Osteocyte (in vitro differentiated cells): Measurements from ENCODE around the gene INSL3. TPM values are rescaled to one million over a fixed set of nuclear protein-coding genes. Genes with fewer than 3 reads are reported as not detected.

ENCODE experiments used
- DNase-seq: peaks from one replicate; pipeline ENCODE4 v3.0.0; 2021; ENCODE audit warnings: mixed read lengths; ENCODE audit not compliant: unreplicated experiment; ENCODE audit errors: extremely low spot score
- H3K27ac Mint-ChIP-seq: one replicate; pipeline ENCODE4 v1.8.0; 2021; ENCODE audit warnings: mild to moderate bottlenecking, mixed read lengths; ENCODE audit not compliant: unreplicated experiment
- H3K27me3 Mint-ChIP-seq: one replicate; pipeline ENCODE4 v1.8.0; 2021; ENCODE audit warnings: mixed read lengths; ENCODE audit not compliant: unreplicated experiment
- H3K36me3 Mint-ChIP-seq: one replicate; pipeline ENCODE4 v1.8.0; 2021; ENCODE audit warnings: mixed read lengths; ENCODE audit not compliant: unreplicated experiment
- H3K4me1 Mint-ChIP-seq: one replicate; pipeline ENCODE4 v1.8.0; 2021; ENCODE audit warnings: mixed read lengths; ENCODE audit not compliant: unreplicated experiment
- H3K4me3 Mint-ChIP-seq: one replicate; pipeline ENCODE4 v1.8.0; 2021; ENCODE audit warnings: mild to moderate bottlenecking, moderate library complexity, mixed read lengths; ENCODE audit not compliant: unreplicated experiment
- H3K9me3 Mint-ChIP-seq: one replicate; pipeline ENCODE4 v1.8.0; 2021; ENCODE audit warnings: mixed read lengths; ENCODE audit not compliant: unreplicated experiment
- CTCF ChIP-seq: fragments of 200-600 bp; sonication (generic); IDR thresholded peaks from 2 replicates; pipeline ENCODE4 v1.5.0; 2021; ENCODE audit warnings: antibody characterized with exemption, mild to moderate bottlenecking, moderate library complexity
- long read RNA-seq: library from polyadenylated mRNA; unstranded; transcript quantifications from one replicate; pipeline ENCODE4 v2.0.0, GENCODE V29; 2021
- total RNA-seq: library from RNA; stranded (reverse); gene quantifications from 2 replicates; pipeline ENCODE4 v1.2.1, GENCODE V29; 2021

The INSL3 gene
- not detected in 2 replicates for total RNA-seq
- long read RNA-seq: 0 reads

- no peak for DNase-seq
- H3K9me3 Mint-ChIP-seq: no peaks in the 10 kb centered on the region
- no peaks in the 10 kb centered on the region for H3K4me1 Mint-ChIP-seq
- H3K36me3 Mint-ChIP-seq: no peaks in the 10 kb centered on the region
- no peak for TF ChIP-seq CTCF
- no peak within 1 kb of the TSS for H3K27ac Mint-ChIP-seq
- peaks cover 9% of the 10 kb centered on the region for H3K27me3 Mint-ChIP-seq
- H3K4me3 Mint-ChIP-seq: no peak within 1 kb of the TSS
These were observed at the start of gene INSL3 for GRCh38 chr19:17821190-17821589. TSS of gene INSL3 (minus strand) at chr19:17821519. CDS start at chr19:17821506, 13 bp downstream.

GRCh38 chr19:17869114-17869608 is 47.8 kb upstream of the INSL3 start:
- H3K36me3 Mint-ChIP-seq: peaks cover 4% of the 10 kb centered on the region
- no peaks in the 10 kb centered on the region for H3K4me1 Mint-ChIP-seq
- TF ChIP-seq CTCF: no peak
- H3K4me3 Mint-ChIP-seq: no peak overlapping the region
- H3K27ac Mint-ChIP-seq: no peak overlapping the region
- no peak for DNase-seq
- no peaks in the 10 kb centered on the region for H3K9me3 Mint-ChIP-seq
- peaks cover 16% of the 10 kb centered on the region for H3K27me3 Mint-ChIP-seq

- H3K27ac Mint-ChIP-seq: no peak overlapping the region
- no peak for DNase-seq
- no peak for TF ChIP-seq CTCF
- H3K4me1 Mint-ChIP-seq: no peaks in the 10 kb centered on the region
- H3K27me3 Mint-ChIP-seq: peaks cover 16% of the 10 kb centered on the region
- H3K4me3 Mint-ChIP-seq: no peak overlapping the region
- peaks cover 5% of the 10 kb centered on the region for H3K36me3 Mint-ChIP-seq
- H3K9me3 Mint-ChIP-seq: no peaks in the 10 kb centered on the region
These were observed 47.4 kb upstream of the INSL3 start for GRCh38 chr19:17868669-17869068.

- Mint-ChIP-seq H3K27ac (no peak overlapping the region), H3K4me3 (no peak overlapping the region), H3K36me3 (peaks cover 14% of the 10 kb centered on the region), H3K4me1 (peaks cover 3% of the 10 kb centered on the region), H3K9me3 (no peaks in the 10 kb centered on the region), H3K27me3 (peaks cover 16% of the 10 kb centered on the region)
- DNase-seq: no peak
- no peak for TF ChIP-seq CTCF
These were observed 45.7 kb upstream of the INSL3 start for GRCh38 chr19:17866964-17867486.

GRCh38 chr19:17866312-17866963 is 45.1 kb upstream of the INSL3 start:
- H3K27me3 Mint-ChIP-seq: peaks cover 16% of the 10 kb centered on the region
- no peak overlapping the region for H3K4me3 Mint-ChIP-seq
- peaks cover 18% of the 10 kb centered on the region for H3K36me3 Mint-ChIP-seq
- no peaks in the 10 kb centered on the region for H3K9me3 Mint-ChIP-seq
- peaks cover 6% of the 10 kb centered on the region for H3K4me1 Mint-ChIP-seq
- no peak for TF ChIP-seq CTCF
- H3K27ac Mint-ChIP-seq: no peak overlapping the region
- DNase-seq: no peak
